ENCODE data around the gene CHSY1.
A peak's percentile ranks its signal among the peaks of the same experiment; 100 is the strongest.
"Not testable (repeated sequence)": the region's sequence is repeated elsewhere in the genome, so short reads cannot be mapped to it uniquely, and the experiment has no call there.

Gene CHSY1

GRCh38 chr15:101251830-101252820, at the start of gene CHSY1:
Gene CHSY1, minus strand, starts transcription at chr15:101252048. Its CDS starts 592 bp downstream, at chr15:101251456.
- peaks cover 25 to 41% (median 39%) of the 10 kb centered on the region in 11 experiments; a peak in 19 of 22 replicates for H4K20me1 ChIP-seq
- TF ChIP-seq Cebpa-rat (IDR thresholded peaks at IDR 0.05), result no peak
- peak within 1 kb of the TSS; percentile 88 to 98 (median 95) for H3K9ac ChIP-seq
- peaks cover 0 to 19% (median 11%) of the 10 kb centered on the region in 11 experiments; a peak in 11 of 22 replicates for H3K36me3 ChIP-seq
- H3K4me1 ChIP-seq, result peaks cover 45 to 57% (median 53%) of the 10 kb centered on the region in 10 experiments
- peaks cover 0 to 25% (median 0%) of the 10 kb centered on the region in 11 experiments; a peak in 2 of 22 replicates for H3K27me3 ChIP-seq
- H3K9me3 ChIP-seq (replicated peaks in 1 of 11), result no peaks in the 10 kb centered on the region
- H3K4me3 ChIP-seq, result peak within 1 kb of the TSS; percentile 75 to 100 (median 96)
- peak within 1 kb of the TSS; percentile 88 to 100 (median 95) for H3K4me2 ChIP-seq
- peak within 1 kb of the TSS; percentile 77 to 95 (median 92) for H3K27ac ChIP-seq

GRCh38 chr15:101296418-101297405, 44.9 kb upstream of the CHSY1 start:
- H3K9ac ChIP-seq, result peak overlapping the region in 5 of 11 experiments; percentile 88 to 99 (median 93); a peak in 3 of 22 replicates
- no peak overlapping the region for H3K27ac ChIP-seq

GRCh38 chr15:101295607-101296161, 43.8 kb upstream of the CHSY1 start:
- Histone ChIP-seq H3K4me3 (peak overlapping the region; percentile 75 to 96 (median 88)), H3K27ac (peak overlapping the region; percentile 81 to 98 (median 95)), H3K9ac (peak overlapping the region; percentile 88 to 99 (median 95)), H3K9me3 (replicated peaks in 1 of 11) (no peaks in the 10 kb centered on the region), H3K27me3 (no peaks in the 10 kb centered on the region), H3K4me2 (peak overlapping the region; percentile 79 to 95 (median 92)), H3K4me1 (peaks cover 36 to 46% (median 41%) of the 10 kb centered on the region in 10 experiments), H3K36me3 (peaks cover 3 to 31% (median 22%) of the 10 kb centered on the region in 11 experiments; a peak in 20 of 22 replicates), H4K20me1 (peaks cover 33 to 43% (median 38%) of the 10 kb centered on the region in 11 experiments; a peak in 21 of 22 replicates)
- TF ChIP-seq Cebpa-rat (IDR thresholded peaks at IDR 0.05), result no peak

More at GRCh38 chr15:101296418-101297405, 44.9 kb upstream of the CHSY1 start:
- Histone ChIP-seq H3K4me1 (peaks cover 33 to 48% (median 43%) of the 10 kb centered on the region in 10 experiments), H3K27me3 (no peaks in the 10 kb centered on the region), H3K36me3 (peaks cover 0 to 21% (median 12%) of the 10 kb centered on the region in 11 experiments; a peak in 17 of 22 replicates), H3K4me2 (peak overlapping the region; percentile 79 to 95 (median 92)), H4K20me1 (peaks cover 25 to 33% (median 28%) of the 10 kb centered on the region in 11 experiments; a peak in 21 of 22 replicates), H3K9me3 (replicated peaks in 1 of 11) (no peaks in the 10 kb centered on the region), H3K4me3 (peak overlapping the region in 3 of 10 experiments; percentile 75 to 83 (median 78); a peak in 3 of 20 replicates)
- no peak for TF ChIP-seq Cebpa-rat (IDR thresholded peaks at IDR 0.05)

- Histone ChIP-seq H3K4me1 (peaks cover 36 to 43% (median 38%) of the 10 kb centered on the region in 10 experiments), H3K4me2 (peak within 1 kb of the TSS; percentile 89 to 97 (median 94)), H3K4me3 (peak within 1 kb of the TSS; percentile 75 to 96 (median 88)), H4K20me1 (peaks cover 40 to 50% (median 45%) of the 10 kb centered on the region in 11 experiments; a peak in 21 of 22 replicates), H3K9me3 (replicated peaks in 1 of 11) (no peaks in the 10 kb centered on the region), H3K36me3 (peaks cover 9 to 38% (median 29%) of the 10 kb centered on the region in 11 experiments; a peak in 21 of 22 replicates), H3K27ac (peak within 1 kb of the TSS; percentile 81 to 98 (median 95)), H3K9ac (peak within 1 kb of the TSS; percentile 88 to 99 (median 95)), H3K27me3 (no peaks in the 10 kb centered on the region)
- no peak for TF ChIP-seq Cebpa-rat (IDR thresholded peaks at IDR 0.05)
These were observed 43.1 kb upstream of the CHSY1 start, which contains the start of gene SNRPA1 for GRCh38 chr15:101294731-101295606. Gene SNRPA1, minus strand, starts transcription at chr15:101295248. Its CDS starts 70 bp downstream, at chr15:101295178.

GRCh38 chr15:101293122-101293521, 41.3 kb upstream of the CHSY1 start:
- no peak for TF ChIP-seq Cebpa-rat (IDR thresholded peaks at IDR 0.05)
- Histone ChIP-seq H3K4me2 (peak overlapping the region; percentile 79 to 97 (median 93)), H3K9ac (peak overlapping the region; percentile 88 to 99 (median 95)), H4K20me1 (peaks cover 56 to 69% (median 64%) of the 10 kb centered on the region in 11 experiments; a peak in 21 of 22 replicates), H3K9me3 (replicated peaks in 1 of 11) (no peaks in the 10 kb centered on the region), H3K4me3 (peak overlapping the region; percentile 75 to 96 (median 88)), H3K36me3 (peaks cover 24 to 56% (median 47%) of the 10 kb centered on the region in 11 experiments), H3K27ac (peak overlapping the region in 8 of 11 experiments; percentile 81 to 98 (median 96); a peak in 11 of 22 replicates), H3K4me1 (peaks cover 27 to 38% (median 34%) of the 10 kb centered on the region in 10 experiments), H3K27me3 (no peaks in the 10 kb centered on the region)

- H3K27me3 ChIP-seq, result no peaks in the 10 kb centered on the region
- H3K9me3 ChIP-seq (replicated peaks in 1 of 11), result peaks cover 0 to 6% (median 0%) of the 10 kb centered on the region in 11 experiments; a peak in 2 of 22 replicates
- peaks cover 20 to 28% (median 23%) of the 10 kb centered on the region in 10 experiments for H3K4me1 ChIP-seq
- no peak overlapping the region for H3K4me2 ChIP-seq
- H3K27ac ChIP-seq, result no peak overlapping the region
- no peak overlapping the region for H3K9ac ChIP-seq
- H3K36me3 ChIP-seq, result peaks cover 62 to 97% (median 87%) of the 10 kb centered on the region in 11 experiments
- H4K20me1 ChIP-seq, result peaks cover 69 to 100% (median 94%) of the 10 kb centered on the region in 11 experiments; a peak in 21 of 22 replicates
- no peak for TF ChIP-seq Cebpa-rat (IDR thresholded peaks at IDR 0.05)
- H3K4me3 ChIP-seq, result no peak overlapping the region
These were observed 37.2 kb upstream of the CHSY1 start for GRCh38 chr15:101288905-101289513.

GRCh38 chr15:101287342-101287741, 35.5 kb upstream of the CHSY1 start:
- H3K9ac ChIP-seq; H3K9me3 ChIP-seq (replicated peaks in 1 of 11); H3K27ac ChIP-seq; H3K4me2 ChIP-seq; H3K27me3 ChIP-seq; H3K4me3 ChIP-seq: not testable (repeated sequence)
- H4K20me1 ChIP-seq, result peaks cover 55 to 100% (median 94%) of the 10 kb centered on the region in 11 experiments; a peak in 21 of 22 replicates
- peaks cover 79 to 100% (median 99%) of the 10 kb centered on the region in 11 experiments for H3K36me3 ChIP-seq
- H3K4me1 ChIP-seq, result peaks cover 5 to 12% (median 9%) of the 10 kb centered on the region in 10 experiments; a peak in 14 of 20 replicates

All from BLaER1 treated with 17β-estradiol and CSF1 and Interleukin-3, amounts not matched to agents 10 nM and 100 nM (cell line).